NOMO-1 (cell line): Measurements from ENCODE around the gene GRK5.

Experiments
- DNase-seq, 2 experiments: peaks; one replicate each; lab custom pipeline; 2025; ENCODE audit not compliant: unreplicated experiment in 2 of 2; lab: John Stamatoyannopoulos, UW

The GRK5 gene

GRCh38 chr10:119336599-119336998 is 129.2 kb downstream of the GRK5 start:
- no peak for DNase-seq

DNA sequence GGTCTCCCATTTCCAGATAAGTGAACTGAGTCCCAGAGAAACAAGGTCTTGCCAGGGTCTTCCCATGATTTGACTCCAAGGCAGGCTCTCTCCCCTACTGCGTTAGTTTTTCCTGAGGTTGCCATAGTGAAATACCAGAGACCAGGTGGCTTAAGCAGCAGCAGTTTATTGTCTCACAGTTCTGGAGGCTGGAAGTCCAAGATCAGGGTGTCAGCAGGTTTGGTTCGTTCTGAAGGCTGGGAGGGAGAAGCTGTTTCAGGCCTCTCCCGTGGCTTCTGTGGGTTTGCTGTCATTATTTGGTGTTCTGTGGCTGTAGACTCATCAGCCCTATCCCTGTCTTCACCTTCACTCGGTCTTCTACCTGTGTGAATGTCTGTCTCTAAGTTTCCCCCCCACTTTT is 129.9 kb downstream of the GRK5 start:
- DNase-seq: no peak

- no peak for DNase-seq
Measured at GRCh38 chr10:119337796-119338432, 130.5 kb downstream of the GRK5 start.

DNA sequence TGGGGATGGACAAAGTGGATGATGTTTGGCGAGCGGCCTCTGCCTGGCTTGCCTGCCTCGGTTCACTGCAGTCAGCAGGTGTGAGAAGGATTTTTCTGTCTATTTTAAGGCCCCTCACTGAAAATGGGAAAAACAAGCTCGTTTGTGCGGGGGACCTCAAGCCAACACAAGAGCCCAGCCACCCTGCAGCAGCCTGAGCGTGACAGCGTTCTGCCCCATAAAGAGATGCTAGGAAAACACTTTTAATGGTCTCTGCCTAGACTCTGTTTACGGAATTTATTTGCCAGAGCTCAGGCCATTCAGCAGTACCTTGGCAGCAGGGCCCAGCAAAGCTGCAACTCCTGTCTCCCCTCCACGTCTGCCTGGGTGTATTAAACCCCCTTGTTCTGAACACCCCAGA is 131.7 kb downstream of the GRK5 start:
- no peak for DNase-seq

DNA sequence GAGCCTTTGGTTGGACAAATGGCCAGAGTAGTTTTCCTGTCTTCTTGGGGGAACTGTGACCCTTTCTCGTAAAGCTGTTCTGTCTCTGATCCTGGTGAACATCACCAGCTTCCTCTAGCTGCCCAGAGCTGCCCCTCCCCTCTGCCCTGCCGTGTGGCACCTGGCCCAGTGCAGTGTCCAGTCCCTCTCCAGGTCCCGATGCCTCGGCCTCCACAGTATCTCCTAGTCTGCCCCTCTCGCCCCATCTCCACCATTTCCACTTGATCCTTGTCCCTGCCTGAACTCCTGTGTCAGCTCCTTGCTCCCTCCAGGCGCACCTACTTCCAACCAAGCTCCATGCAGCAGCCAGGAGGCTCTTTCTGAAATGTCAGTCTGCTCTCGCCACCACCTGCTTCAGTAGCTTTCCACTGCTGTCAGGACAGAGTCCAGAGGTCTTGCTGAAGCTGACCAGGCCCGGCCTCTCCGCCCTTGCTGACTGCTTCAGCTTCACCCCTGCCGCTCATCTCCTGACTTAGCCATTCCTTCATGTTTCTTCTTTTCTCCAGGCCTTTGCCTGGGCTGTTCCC is 133.6 kb downstream of the GRK5 start:
- DNase-seq: no peak

- no peak for DNase-seq
Measured at GRCh38 chr10:119341459-119342301, 134.3 kb downstream of the GRK5 start.

GRCh38 chr10:119342335-119342734 is 135.0 kb downstream of the GRK5 start:
- no peak for DNase-seq

- no peak for DNase-seq
Measured at GRCh38 chr10:119343011-119343601, 135.7 kb downstream of the GRK5 start.

DNA sequence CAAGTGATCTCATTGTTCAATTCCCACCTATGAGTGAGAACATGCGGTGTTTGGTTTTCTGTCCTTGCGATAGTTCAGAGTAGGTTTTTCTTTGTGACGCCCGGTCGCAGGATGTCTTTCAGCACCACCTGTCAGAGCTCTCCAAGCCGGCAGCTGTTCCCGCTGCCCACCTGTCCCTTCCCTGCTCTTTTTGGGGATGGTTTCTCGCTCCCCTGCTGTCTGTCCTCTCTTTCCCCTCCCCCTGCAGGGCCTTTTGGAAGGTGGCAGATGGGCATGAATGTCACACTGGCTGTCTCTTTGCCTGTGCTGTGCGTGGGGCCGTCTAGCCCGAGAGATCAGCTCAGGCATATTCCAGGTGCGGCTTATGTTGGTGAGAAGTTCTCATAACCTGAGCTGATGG is 137.0 kb downstream of the GRK5 start:
- no peak for DNase-seq

GRCh38 chr10:119346095-119346832 is 138.9 kb downstream of the GRK5 start:
- DNase-seq: no peak

- no peak for DNase-seq
Measured at GRCh38 chr10:119347181-119347974, 140.0 kb downstream of the GRK5 start.

DNA sequence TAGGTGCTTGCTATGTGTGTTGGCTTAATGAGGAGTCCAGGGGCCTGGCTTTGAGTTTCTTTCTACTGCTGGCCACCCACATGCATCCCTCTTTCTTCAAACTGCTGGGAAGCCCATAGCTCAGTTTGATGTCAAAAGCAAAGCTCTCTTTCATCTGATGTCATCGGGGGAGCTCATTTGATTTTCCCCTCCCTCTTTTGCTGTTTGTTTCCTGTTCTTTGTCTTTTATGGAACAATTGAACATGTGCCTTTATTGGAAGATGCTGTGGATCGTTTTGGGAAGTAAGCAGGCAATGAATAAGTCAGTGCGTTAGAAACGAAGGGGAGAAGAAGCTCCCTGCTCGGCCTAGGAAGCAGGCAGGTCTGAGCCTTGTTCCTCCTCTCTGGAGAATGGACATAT is 140.7 kb downstream of the GRK5 start:
- DNase-seq: no peak

DNA sequence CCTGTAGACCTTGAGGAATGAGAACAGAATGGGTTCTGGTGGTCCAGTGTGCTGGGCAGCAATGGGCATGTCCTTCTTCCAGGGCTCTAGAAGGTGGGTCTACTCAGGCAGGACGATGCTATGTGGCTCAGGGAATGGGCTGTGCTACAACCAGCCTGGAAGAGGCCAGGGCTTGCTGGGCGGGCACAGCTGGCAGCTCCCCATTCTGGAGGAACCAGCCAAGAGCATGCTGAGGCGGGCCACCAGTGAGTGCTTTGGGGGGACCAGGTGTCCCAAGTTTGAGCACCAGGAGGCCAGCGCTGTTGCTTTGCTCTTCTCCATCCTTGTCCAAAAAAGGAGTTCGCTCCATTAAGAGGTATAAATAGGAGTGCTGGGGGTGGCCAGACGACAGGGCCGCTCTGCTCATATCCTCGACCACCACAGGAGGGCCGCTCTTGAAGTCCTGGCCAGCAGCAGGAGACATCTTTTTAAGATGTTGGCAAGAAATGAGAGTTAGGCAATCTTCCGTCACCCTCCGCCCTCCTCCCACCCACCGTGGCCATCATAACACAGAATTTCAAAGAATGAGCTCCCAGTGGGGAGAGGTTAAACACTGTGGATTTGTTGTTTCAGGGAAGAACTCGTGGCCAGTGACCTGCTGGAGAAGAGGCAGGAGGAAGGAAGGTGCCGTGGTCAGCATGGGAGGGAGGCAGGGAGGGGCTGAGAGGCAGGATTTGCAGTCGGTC is 141.3 kb downstream of the GRK5 start:
- DNase-seq: no peak

DNA sequence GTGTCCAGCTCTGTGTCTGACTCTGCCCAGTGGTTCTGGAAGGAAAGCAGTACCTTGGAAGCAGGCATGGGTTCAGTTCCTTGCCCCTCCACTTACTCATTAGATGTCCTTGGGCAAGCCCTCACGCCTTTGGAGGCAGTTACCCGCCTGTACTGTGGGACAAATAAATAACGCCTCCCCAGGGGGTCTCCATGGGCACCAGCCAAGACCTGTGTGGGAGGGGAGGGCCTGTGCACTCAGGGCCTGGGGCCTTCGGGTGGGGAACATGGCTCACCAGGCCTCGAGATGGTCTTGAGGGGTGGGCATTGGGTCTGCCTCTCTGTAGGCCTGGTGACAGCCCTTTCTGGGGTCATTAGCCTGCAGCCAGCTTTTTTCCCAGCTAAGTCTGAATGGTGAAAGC is 142.0 kb downstream of the GRK5 start:
- no peak for DNase-seq

DNA sequence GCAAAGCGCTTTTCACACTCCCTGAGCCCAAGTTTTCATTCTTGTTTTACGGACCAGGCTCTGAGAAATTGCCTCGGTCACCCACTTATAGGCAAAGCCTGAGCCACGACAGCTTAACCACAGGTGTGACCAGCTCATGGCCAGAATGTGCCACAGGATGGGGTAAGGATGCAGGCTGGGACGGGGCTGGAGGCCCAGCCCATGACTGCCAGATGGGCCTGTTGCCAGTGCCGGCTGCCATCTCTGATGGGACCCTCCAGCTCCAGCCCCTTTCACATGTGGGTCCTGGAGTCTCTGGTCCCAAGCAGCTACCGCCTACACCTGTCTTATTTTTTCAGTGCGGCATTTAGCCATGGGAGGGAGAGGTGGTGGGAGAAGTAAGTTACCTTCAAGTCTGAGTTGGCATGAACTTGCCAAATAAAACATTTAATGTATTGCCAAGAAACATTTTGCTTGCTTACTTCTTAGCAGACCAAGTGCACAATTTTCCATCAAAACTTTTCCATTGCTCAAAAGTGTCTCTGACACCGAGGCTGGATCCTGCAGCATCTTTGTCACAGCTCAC is 142.6 kb downstream of the GRK5 start:
- no peak for DNase-seq

- DNase-seq: no peak
Measured at GRCh38 chr10:119350502-119351097, 143.2 kb downstream of the GRK5 start.

DNA sequence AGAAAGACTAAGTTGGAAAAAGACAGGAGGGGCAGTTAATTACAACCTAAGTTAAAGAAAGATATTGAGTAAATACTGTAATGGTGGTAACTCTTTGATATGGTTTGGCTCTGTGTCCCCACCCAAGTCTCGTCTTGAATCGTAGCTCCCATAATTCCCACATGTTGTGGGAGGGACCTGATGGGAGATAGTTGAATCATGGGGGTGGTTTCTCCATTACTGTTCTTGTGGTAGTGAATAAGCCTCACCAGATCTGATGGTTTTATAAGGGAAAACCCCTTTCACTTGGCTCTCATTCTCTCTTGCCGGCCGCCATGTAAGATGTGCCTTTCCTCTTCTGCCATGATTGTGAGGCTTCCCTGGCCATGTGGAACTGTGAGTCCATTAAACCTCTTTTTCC is 143.8 kb downstream of the GRK5 start:
- no peak for DNase-seq

- no peak for DNase-seq
Measured at GRCh38 chr10:119352042-119352441, 144.7 kb downstream of the GRK5 start.

DNA sequence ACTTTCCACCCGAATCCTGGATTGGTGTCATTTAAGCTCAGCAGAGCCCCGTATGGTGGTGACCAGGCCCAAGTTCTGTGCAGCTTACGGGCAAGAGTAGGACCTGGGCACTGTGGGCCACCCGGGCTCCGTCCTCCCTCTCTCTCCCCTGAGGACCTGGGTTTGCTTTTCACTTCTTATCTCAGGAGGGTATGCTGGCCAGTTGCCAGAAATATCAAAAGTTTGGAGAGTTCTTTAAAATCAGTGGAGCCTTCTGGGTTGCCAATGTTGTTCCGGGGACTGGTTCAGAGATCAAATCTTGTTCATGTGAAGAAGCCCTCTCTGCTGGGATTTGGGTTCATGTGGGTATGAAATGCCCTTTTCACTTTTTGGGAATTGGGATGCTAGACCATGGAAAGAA is 145.4 kb downstream of the GRK5 start:
- DNase-seq: no peak
